DND-41 (cell line): Measurements from ENCODE around the gene CLDN15.
A peak's percentile ranks its signal among the peaks of the same experiment; 100 is the strongest.

Experiments used
- ATAC-seq: fragments of 200-7000 bp; cut with Tn5 transposase; 3 replicates; pipeline ENCODE4 v1.9.1; 2021; ENCODE audit warnings: low read depth; ENCODE audit not compliant: insufficient read depth
- DNase-seq: peaks from one replicate; pipeline ENCODE4 v3.0.0-alpha.2; 2020
- H2AFZ ChIP-seq: 2 replicates; pipeline ENCODE4 v1.6.0; 2012; ENCODE audit warnings: low read depth, low read length
- H3K27ac ChIP-seq: 2 replicates; pipeline ENCODE4 v1.5.1; 2012; ENCODE audit warnings: low read length, inconsistent platforms
- H3K27me3 ChIP-seq: fragments of 200-600 bp; sonication (generic); 2 replicates; pipeline ENCODE4 v1.6.0; 2012; ENCODE audit warnings: low read length, mild to moderate bottlenecking, inconsistent platforms; ENCODE audit not compliant: insufficient read depth, poor library complexity
- H3K36me3 ChIP-seq: 2 replicates; pipeline ENCODE4 v1.5.1; 2012; ENCODE audit warnings: low read length, inconsistent platforms; ENCODE audit not compliant: insufficient read depth
- H3K4me1 ChIP-seq: 2 replicates; pipeline ENCODE4 v1.5.1; 2012; ENCODE audit warnings: mild to moderate bottlenecking, low read length; ENCODE audit not compliant: insufficient read depth
- H3K4me2 ChIP-seq: 2 replicates; pipeline ENCODE4 v1.6.0; 2012; ENCODE audit warnings: mild to moderate bottlenecking, moderate library complexity, low read length, inconsistent platforms; ENCODE audit not compliant: insufficient read depth
- H3K4me3 ChIP-seq, 2 experiments: fragments of 200-600 bp in 1 of 2; shearing (Covaris generic) in 1 of 2; 2 replicates each; pipeline ENCODE4 v1.5.1; 2012 to 2016; ENCODE audit warnings: inconsistent platforms in 2 of 2, low read length in 2 of 2, mild to moderate bottlenecking in 2 of 2, low read depth in 1 of 2, moderate library complexity in 1 of 2
- H3K79me2 ChIP-seq: 2 replicates; pipeline ENCODE4 v1.6.0; 2012; ENCODE audit warnings: low read length, inconsistent platforms; ENCODE audit not compliant: insufficient read depth
- H3K9ac ChIP-seq: 2 replicates; pipeline ENCODE4 v1.6.0; 2012; ENCODE audit warnings: low read depth, mild to moderate bottlenecking, inconsistent platforms, low read length, moderate library complexity
- H3K9me3 ChIP-seq: 2 replicates; pipeline ENCODE4 v1.5.1; 2012; ENCODE audit warnings: low read length, moderate library complexity, mild to moderate bottlenecking, inconsistent platforms; ENCODE audit not compliant: insufficient read depth, severe bottlenecking
- H4K20me1 ChIP-seq: 2 replicates; pipeline ENCODE4 v1.6.0; 2012; ENCODE audit warnings: low read length; ENCODE audit not compliant: insufficient read depth
- EZH2 ChIP-seq: IDR thresholded peaks from 3 replicates; pipeline ENCODE4 v1.6.1; 2012; ENCODE audit warnings: borderline replicate concordance, low read depth, mild to moderate bottlenecking, moderate library complexity, low read length, inconsistent platforms; ENCODE audit not compliant: severe bottlenecking
- TF ChIP-seq, protein P1 (sequence below): IDR thresholded peaks from 2 replicates; pipeline ENCODE4 v1.5.1; 2012; ENCODE audit warnings: borderline replicate concordance, low read length, moderate library complexity, mild to moderate bottlenecking; ENCODE audit not compliant: poor library complexity, severe bottlenecking; ENCODE audit errors: extremely low read depth

CLDN15 gene

DNA sequence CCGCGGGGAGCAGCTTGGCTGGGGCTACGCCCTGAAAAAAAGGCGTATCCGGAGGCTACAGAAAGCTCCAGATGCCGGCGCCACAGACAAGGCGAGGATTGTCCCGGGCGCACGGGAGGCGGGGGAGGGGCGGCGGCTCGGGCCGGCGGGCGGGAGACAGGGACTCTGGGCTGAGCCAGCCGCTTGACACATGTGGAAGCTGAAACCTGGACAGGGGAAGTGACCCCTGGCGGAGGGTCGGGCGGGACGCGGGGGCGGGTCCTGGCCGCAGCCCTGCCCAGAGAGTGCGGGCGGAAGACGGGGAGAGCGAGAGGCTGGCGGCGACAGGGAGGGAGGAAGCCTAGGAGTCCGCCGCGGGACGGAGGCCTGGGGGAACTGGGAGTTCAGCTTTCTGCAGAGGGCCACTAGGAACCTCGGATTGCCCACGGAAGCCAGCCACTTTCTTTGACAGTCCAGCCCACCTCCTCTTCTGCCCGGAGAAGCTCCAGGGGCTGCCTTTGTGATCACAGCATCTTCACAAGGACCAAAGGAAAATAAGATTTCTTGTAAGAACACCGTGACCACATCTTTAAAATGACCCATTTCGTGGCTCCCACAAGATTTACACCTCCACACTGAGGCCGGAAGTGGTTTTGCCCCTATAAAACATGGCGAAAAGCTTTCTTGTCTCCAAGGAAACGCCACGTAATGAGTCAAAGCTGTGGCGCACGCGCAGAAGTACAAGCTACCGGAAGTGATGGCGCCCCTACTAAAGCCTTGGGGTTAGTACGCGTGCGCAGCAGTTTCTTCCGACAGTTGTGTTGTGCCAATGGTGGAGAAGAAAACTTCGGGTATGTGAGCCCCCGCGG is 20.0 kb downstream of the CLDN15 start, which contains the start of the genes PLOD3 and ZNHIT1:
Gene PLOD3 (minus strand): TSS at position 194 of the 848 bp plus-strand sequence. CDS start 307 bp downstream, outside the sequence.
Gene ZNHIT1 (plus strand): TSS at position 778 of the 848 bp plus-strand sequence. CDS start 31 bp downstream, at position 809.
- H3K9me3 ChIP-seq: no peaks in the 10 kb centered on the region
- H3K27ac ChIP-seq: peak within 1 kb of the TSS; percentile 86
- DNase-seq: peak; percentile 95
- H4K20me1 ChIP-seq: peaks cover 13% of the 10 kb centered on the region
- H3K36me3 ChIP-seq: peaks cover 7% of the 10 kb centered on the region
- H2AFZ ChIP-seq: peak within 1 kb of the TSS; percentile 87
- H3K79me2 ChIP-seq: peaks cover 43% of the 10 kb centered on the region
- no peaks in the 10 kb centered on the region for H3K27me3 ChIP-seq
- H3K4me1 ChIP-seq: peaks cover 34% of the 10 kb centered on the region
- TF ChIP-seq EZH2: no peak
- TF ChIP-seq, protein P1, sequence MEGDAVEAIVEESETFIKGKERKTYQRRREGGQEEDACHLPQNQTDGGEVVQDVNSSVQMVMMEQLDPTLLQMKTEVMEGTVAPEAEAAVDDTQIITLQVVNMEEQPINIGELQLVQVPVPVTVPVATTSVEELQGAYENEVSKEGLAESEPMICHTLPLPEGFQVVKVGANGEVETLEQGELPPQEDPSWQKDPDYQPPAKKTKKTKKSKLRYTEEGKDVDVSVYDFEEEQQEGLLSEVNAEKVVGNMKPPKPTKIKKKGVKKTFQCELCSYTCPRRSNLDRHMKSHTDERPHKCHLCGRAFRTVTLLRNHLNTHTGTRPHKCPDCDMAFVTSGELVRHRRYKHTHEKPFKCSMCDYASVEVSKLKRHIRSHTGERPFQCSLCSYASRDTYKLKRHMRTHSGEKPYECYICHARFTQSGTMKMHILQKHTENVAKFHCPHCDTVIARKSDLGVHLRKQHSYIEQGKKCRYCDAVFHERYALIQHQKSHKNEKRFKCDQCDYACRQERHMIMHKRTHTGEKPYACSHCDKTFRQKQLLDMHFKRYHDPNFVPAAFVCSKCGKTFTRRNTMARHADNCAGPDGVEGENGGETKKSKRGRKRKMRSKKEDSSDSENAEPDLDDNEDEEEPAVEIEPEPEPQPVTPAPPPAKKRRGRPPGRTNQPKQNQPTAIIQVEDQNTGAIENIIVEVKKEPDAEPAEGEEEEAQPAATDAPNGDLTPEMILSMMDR: no peak
- peak within 1 kb of the TSS; percentile 88 for H3K4me2 ChIP-seq
- H3K9ac ChIP-seq: peak within 1 kb of the TSS; percentile 67
- H3K4me3 ChIP-seq: peak within 1 kb of the TSS; percentile 76 to 85
- peak; percentile 84 for ATAC-seq

DNA sequence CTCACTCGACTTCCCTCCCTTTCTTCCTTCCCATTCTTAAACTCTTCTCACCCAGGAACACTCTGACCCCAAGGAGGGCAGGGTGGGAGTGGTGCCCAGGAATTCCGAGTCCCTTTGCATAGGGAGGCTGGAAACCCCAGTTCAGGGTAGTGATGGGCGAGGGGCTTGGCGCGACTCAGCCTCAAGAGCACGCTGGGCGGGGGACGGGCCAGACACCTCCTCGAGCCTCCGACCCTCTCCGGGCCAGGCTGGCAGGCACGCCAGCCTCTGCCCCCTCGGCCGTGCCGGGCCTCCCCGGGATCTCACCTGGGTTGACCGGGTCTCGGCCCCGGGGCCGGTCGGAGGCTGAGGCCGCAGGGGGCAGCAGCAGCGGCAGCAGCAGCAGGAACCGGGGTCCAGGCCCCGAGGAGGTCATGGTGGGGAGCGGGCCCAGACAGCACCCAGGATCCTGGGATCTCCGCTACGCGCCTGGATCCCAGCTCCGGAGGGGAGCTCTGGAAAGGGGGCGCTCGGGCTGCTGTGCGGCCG is 20.7 kb downstream of the CLDN15 start:
- H3K79me2 ChIP-seq: peaks cover 41% of the 10 kb centered on the region
- peak overlapping the region; percentile 67 for H3K9ac ChIP-seq
- ATAC-seq: 0 out of 3 replicates have a peak, but pooled peaks have one; percentile 1
- H3K27ac ChIP-seq: peak overlapping the region; percentile 86
- H4K20me1 ChIP-seq: peaks cover 7% of the 10 kb centered on the region
- H2AFZ ChIP-seq: peak overlapping the region; percentile 72
- H3K27me3 ChIP-seq: no peaks in the 10 kb centered on the region
- peaks cover 10% of the 10 kb centered on the region for H3K36me3 ChIP-seq
- H3K4me3 ChIP-seq: peak overlapping the region; percentile 76 to 85
- no peaks in the 10 kb centered on the region for H3K9me3 ChIP-seq
- peak overlapping the region; percentile 88 for H3K4me2 ChIP-seq
- H3K4me1 ChIP-seq: peaks cover 34% of the 10 kb centered on the region
- no peak for TF ChIP-seq EZH2
- TF ChIP-seq, protein P1: no peak
- no peak for DNase-seq

DNA sequence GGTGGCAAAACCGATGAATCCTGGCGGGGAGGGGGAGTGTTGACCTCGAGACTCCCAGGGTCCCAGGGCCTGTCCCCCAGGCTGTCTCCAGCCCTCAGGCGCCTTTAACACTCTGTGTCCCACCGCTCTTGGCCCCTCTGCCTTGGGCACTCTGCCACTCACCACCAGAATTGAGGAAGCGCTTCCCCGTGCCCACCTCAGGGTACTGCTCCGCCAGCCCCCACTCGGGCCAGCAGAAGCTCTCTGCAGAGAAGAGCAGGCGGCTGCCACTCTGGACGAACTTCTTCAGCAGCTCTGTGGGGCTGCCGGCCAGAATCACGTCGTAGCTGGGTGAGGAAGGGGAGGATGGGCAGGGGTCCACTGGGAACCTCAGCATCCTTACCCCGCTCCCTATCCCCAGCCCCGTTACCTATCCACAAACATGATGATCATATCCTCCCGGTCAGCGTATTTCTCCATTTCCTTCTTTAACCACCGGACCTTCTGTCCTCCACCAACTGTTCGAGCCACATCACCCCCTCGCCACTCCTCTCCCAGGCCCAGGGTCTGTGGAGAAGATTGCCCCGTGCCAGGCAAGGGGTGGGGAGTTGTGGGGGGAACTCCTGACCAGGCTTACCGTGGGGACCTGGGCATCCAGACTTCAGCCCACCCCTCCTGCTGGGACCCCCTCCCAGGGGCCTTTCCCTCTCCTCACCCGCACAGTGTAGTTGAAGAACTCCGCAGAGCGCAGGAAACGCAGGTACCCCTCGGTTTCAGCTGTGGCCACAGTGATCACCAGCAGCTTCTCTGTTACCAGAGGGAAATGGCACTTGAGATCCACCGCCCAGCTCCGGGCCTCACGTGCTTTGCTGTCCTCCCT is 21.4 kb downstream of the CLDN15 start:
- H3K27me3 ChIP-seq: no peaks in the 10 kb centered on the region
- no peak for ATAC-seq
- H3K9ac ChIP-seq: peak overlapping the region; percentile 67
- H3K27ac ChIP-seq: peak overlapping the region; percentile 86
- peak overlapping the region; percentile 72 for H2AFZ ChIP-seq
- H3K79me2 ChIP-seq: peaks cover 34% of the 10 kb centered on the region
- no peaks in the 10 kb centered on the region for H3K9me3 ChIP-seq
- peak overlapping the region; percentile 76 to 85; a peak in 3 of 4 replicates for H3K4me3 ChIP-seq
- peak overlapping the region; percentile 88 for H3K4me2 ChIP-seq
- no peak for DNase-seq
- TF ChIP-seq EZH2: no peak
- TF ChIP-seq, protein P1: no peak
- peaks cover 17% of the 10 kb centered on the region for H3K36me3 ChIP-seq
- H4K20me1 ChIP-seq: no peaks in the 10 kb centered on the region
- peaks cover 34% of the 10 kb centered on the region for H3K4me1 ChIP-seq
